ENCODE data around the gene EIF4A3. TPM values are rescaled to one million over a fixed set of nuclear protein-coding genes. Genes with fewer than 3 reads are reported as not detected.

EIF4A3 gene
- total and polyA plus RNA-seq, 12 donors = 16.2 to 51.0 (median 34.3) TPM

GRCh38 chr17:80101946-80102663 lies 44.8 kb downstream of the EIF4A3 start:
- Histone ChIP-seq H3K4me3 (peak overlapping the region; percentile 75 to 97 (median 92)), H3K9me3 (no peaks in the 10 kb centered on the region), H3K27me3 (no peaks in the 10 kb centered on the region), H3K36me3 (peaks cover 0 to 1% (median 0%) of the 10 kb centered on the region in 9 donors), H3K27ac (peak overlapping the region in 9 of 10 donors; percentile 85 to 97 (median 95)), H3K4me1 (peaks cover 0 to 23% (median 14%) of the 10 kb centered on the region in 9 donors)
- ATAC-seq (peak in 7 of 8 donors; percentile 1 to 22 (median 13)), DNase-seq (peak in 1 of 2 donors; percentile 36)
- WGBS, 2 donors = 33 to 34% methylated on average over 21 of the region's 21 CpGs
- intact Hi-C loops (cut with DNase I) = loop anchor here in 3 of 10 donors (1.0 to 5.0 kb wide), 6 partner anchors 45 to 157 kb away; partner anchors contain the start of genes EIF4A3 (in 3 of the 3) and CCDC40 (in 1 of the 3)
- TF ChIP-seq CTCF (IDR thresholded peaks at IDR 0.05) = no peak

- DNase-seq (peak; percentile 81 to 91), ATAC-seq (peak; percentile 80 to 94 (median 91))
- peak within 1 kb of the TSS; percentile 75 to 97 (median 92) for H3K4me3 ChIP-seq
- H3K36me3 ChIP-seq = no peaks in the 10 kb centered on the region
- no peaks in the 10 kb centered on the region for H3K27me3 ChIP-seq
- peaks cover 0 to 23% (median 14%) of the 10 kb centered on the region in 9 donors for H3K4me1 ChIP-seq
- peak within 1 kb of the TSS; percentile 75 to 97 (median 93) for H3K27ac ChIP-seq
- H3K9me3 ChIP-seq = no peaks in the 10 kb centered on the region
- peak; percentile 72 to 97 (median 86) for TF ChIP-seq CTCF (IDR thresholded peaks at IDR 0.05)
- WGBS, 2 donors = 0 to 1% methylated on average over 93 to 114 of the region's 114 CpGs
- intact Hi-C loops (cut with DNase I) = loop anchor here in 3 of 10 donors (1.0 to 5.0 kb wide), 6 partner anchors 46 to 158 kb away; partner anchors contain the start of genes EIF4A3 (in 3 of the 3) and CCDC40 (in 1 of the 3)
These were observed 45.6 kb downstream of the EIF4A3 start, which contains the start of gene GAA for GRCh38 chr17:80101011-80101945. Gene GAA, plus strand, starts transcription at chr17:80101581. Its CDS starts 3,006 bp downstream, at chr17:80104587.

- no peaks in the 10 kb centered on the region for H3K27me3 ChIP-seq
- 89 to 92% methylated on average over 4 of the region's 4 CpGs for WGBS, 2 donors
- DNase-seq (no peak), ATAC-seq (no peak)
- H3K4me3 ChIP-seq = no peak overlapping the region
- intact Hi-C loops (cut with DNase I) = loop anchor here in 3 of 10 donors (2.0 to 5.0 kb wide), 4 partner anchors 47 to 159 kb away; partner anchors contain the start of gene EIF4A3 (in 2 of the 3)
- no peak overlapping the region for H3K27ac ChIP-seq
- no peak for TF ChIP-seq CTCF (IDR thresholded peaks at IDR 0.05)
- no peaks in the 10 kb centered on the region for H3K9me3 ChIP-seq
- H3K4me1 ChIP-seq = peaks cover 0 to 23% (median 14%) of the 10 kb centered on the region in 9 donors
- H3K36me3 ChIP-seq = no peaks in the 10 kb centered on the region
These were observed 46.9 kb downstream of the EIF4A3 start for GRCh38 chr17:80100035-80100323.

Data from heart right ventricle (tissue), 16 donors.